ENCODE measurements around the gene PKM.

Gene PKM

GRCh38 chr15:72220687-72221086, 10.3 kb downstream of the PKM start:
- no peak overlapping the region for H3K9ac ChIP-seq (ENCODE audit: low read length)
- H3K4me3 ChIP-seq (ENCODE audit: low read depth, low read length), result no peak overlapping the region
- peaks cover 5% of the 10 kb centered on the region; the same call in 1 of the 2 replicates for H3K4me1 ChIP-seq (ENCODE audit: control insufficient read depth, insufficient read depth, low read length)
- H3K36me3 ChIP-seq (ENCODE audit: control insufficient read depth, insufficient read depth, low read length), result peaks cover 87% of the 10 kb centered on the region
- H3K27me3 ChIP-seq (ENCODE audit: control insufficient read depth, insufficient read depth, low read length), result no peaks in the 10 kb centered on the region
- no peaks in the 10 kb centered on the region for H3K9me3 ChIP-seq (ENCODE audit: control insufficient read depth, insufficient read depth, low read depth, low read length)
- no peak overlapping the region for H3K27ac ChIP-seq (ENCODE audit: low read depth, low read length)

GRCh38 chr15:72217216-72217615, 13.8 kb downstream of the PKM start:
- H3K4me3 ChIP-seq (ENCODE audit: low read depth, low read length), result no peak overlapping the region
- no peaks in the 10 kb centered on the region for H3K9me3 ChIP-seq (ENCODE audit: control insufficient read depth, insufficient read depth, low read depth, low read length)
- H3K36me3 ChIP-seq (ENCODE audit: control insufficient read depth, insufficient read depth, low read length), result peaks cover 94% of the 10 kb centered on the region
- peaks cover 5% of the 10 kb centered on the region; the same call in 1 of the 2 replicates for H3K4me1 ChIP-seq (ENCODE audit: control insufficient read depth, insufficient read depth, low read length)
- no peak overlapping the region for H3K27ac ChIP-seq (ENCODE audit: low read depth, low read length)
- H3K9ac ChIP-seq (ENCODE audit: low read length), result no peak overlapping the region
- H3K27me3 ChIP-seq (ENCODE audit: control insufficient read depth, insufficient read depth, low read length), result no peaks in the 10 kb centered on the region

GRCh38 chr15:72216079-72216478, 14.9 kb downstream of the PKM start:
- Histone ChIP-seq H3K4me3 (ENCODE audit: low read depth, low read length) (no peak overlapping the region), H3K4me1 (ENCODE audit: control insufficient read depth, insufficient read depth, low read length) (0 out of 2 replicates have a peak, but pooled peaks cover 3% of the 10 kb centered on the region), H3K36me3 (ENCODE audit: control insufficient read depth, insufficient read depth, low read length) (peaks cover 98% of the 10 kb centered on the region), H3K27me3 (ENCODE audit: control insufficient read depth, insufficient read depth, low read length) (no peaks in the 10 kb centered on the region), H3K27ac (ENCODE audit: low read depth, low read length) (no peak overlapping the region), H3K9ac (ENCODE audit: low read length) (no peak overlapping the region), H3K9me3 (ENCODE audit: control insufficient read depth, insufficient read depth, low read depth, low read length) (no peaks in the 10 kb centered on the region)

GRCh38 chr15:72207558-72208085, 23.4 kb downstream of the PKM start:
- H3K9ac ChIP-seq (ENCODE audit: low read length), result no peak overlapping the region
- H3K27me3 ChIP-seq (ENCODE audit: control insufficient read depth, insufficient read depth, low read length), result no peaks in the 10 kb centered on the region
- H3K4me1 ChIP-seq (ENCODE audit: control insufficient read depth, insufficient read depth, low read length), result no peaks in the 10 kb centered on the region
- H3K36me3 ChIP-seq (ENCODE audit: control insufficient read depth, insufficient read depth, low read length), result peaks cover 99% of the 10 kb centered on the region
- no peak overlapping the region for H3K27ac ChIP-seq (ENCODE audit: low read depth, low read length)
- no peak overlapping the region for H3K4me3 ChIP-seq (ENCODE audit: low read depth, low read length)
- no peaks in the 10 kb centered on the region for H3K9me3 ChIP-seq (ENCODE audit: control insufficient read depth, insufficient read depth, low read depth, low read length)

GRCh38 chr15:72206677-72207000, 24.4 kb downstream of the PKM start:
- no peak overlapping the region for H3K9ac ChIP-seq (ENCODE audit: low read length)
- no peak overlapping the region for H3K4me3 ChIP-seq (ENCODE audit: low read depth, low read length)
- H3K27ac ChIP-seq (ENCODE audit: low read depth, low read length), result no peak overlapping the region
- H3K9me3 ChIP-seq (ENCODE audit: control insufficient read depth, insufficient read depth, low read depth, low read length), result no peaks in the 10 kb centered on the region
- H3K27me3 ChIP-seq (ENCODE audit: control insufficient read depth, insufficient read depth, low read length), result no peaks in the 10 kb centered on the region
- no peaks in the 10 kb centered on the region for H3K4me1 ChIP-seq (ENCODE audit: control insufficient read depth, insufficient read depth, low read length)
- peaks cover 99% of the 10 kb centered on the region for H3K36me3 ChIP-seq (ENCODE audit: control insufficient read depth, insufficient read depth, low read length)

GRCh38 chr15:72205896-72206676, 24.9 kb downstream of the PKM start:
- Histone ChIP-seq H3K9me3 (ENCODE audit: control insufficient read depth, insufficient read depth, low read depth, low read length) (no peaks in the 10 kb centered on the region), H3K27me3 (ENCODE audit: control insufficient read depth, insufficient read depth, low read length) (no peaks in the 10 kb centered on the region), H3K9ac (ENCODE audit: low read length) (no peak overlapping the region), H3K4me1 (ENCODE audit: control insufficient read depth, insufficient read depth, low read length) (no peaks in the 10 kb centered on the region), H3K27ac (ENCODE audit: low read depth, low read length) (no peak overlapping the region), H3K4me3 (ENCODE audit: low read depth, low read length) (no peak overlapping the region), H3K36me3 (ENCODE audit: control insufficient read depth, insufficient read depth, low read length) (peaks cover 99% of the 10 kb centered on the region)

GRCh38 chr15:72205273-72205672, 25.7 kb downstream of the PKM start:
- Histone ChIP-seq H3K27ac (ENCODE audit: low read depth, low read length) (no peak overlapping the region), H3K4me3 (ENCODE audit: low read depth, low read length) (no peak overlapping the region), H3K27me3 (ENCODE audit: control insufficient read depth, insufficient read depth, low read length) (no peaks in the 10 kb centered on the region), H3K36me3 (ENCODE audit: control insufficient read depth, insufficient read depth, low read length) (peaks cover 99% of the 10 kb centered on the region), H3K9me3 (ENCODE audit: control insufficient read depth, insufficient read depth, low read depth, low read length) (no peaks in the 10 kb centered on the region), H3K9ac (ENCODE audit: low read length) (no peak overlapping the region), H3K4me1 (ENCODE audit: control insufficient read depth, insufficient read depth, low read length) (no peaks in the 10 kb centered on the region)

GRCh38 chr15:72203507-72203837, 27.5 kb downstream of the PKM start:
- Histone ChIP-seq H3K36me3 (ENCODE audit: control insufficient read depth, insufficient read depth, low read length) (peaks cover 100% of the 10 kb centered on the region), H3K4me3 (ENCODE audit: low read depth, low read length) (no peak overlapping the region), H3K4me1 (ENCODE audit: control insufficient read depth, insufficient read depth, low read length) (no peaks in the 10 kb centered on the region), H3K9me3 (ENCODE audit: control insufficient read depth, insufficient read depth, low read depth, low read length) (no peaks in the 10 kb centered on the region), H3K9ac (ENCODE audit: low read length) (no peak overlapping the region), H3K27ac (ENCODE audit: low read depth, low read length) (no peak overlapping the region), H3K27me3 (ENCODE audit: control insufficient read depth, insufficient read depth, low read length) (no peaks in the 10 kb centered on the region)

- Histone ChIP-seq H3K27ac (ENCODE audit: low read depth, low read length) (no peak overlapping the region), H3K36me3 (ENCODE audit: control insufficient read depth, insufficient read depth, low read length) (peaks cover 95% of the 10 kb centered on the region), H3K27me3 (ENCODE audit: control insufficient read depth, insufficient read depth, low read length) (no peaks in the 10 kb centered on the region), H3K9me3 (ENCODE audit: control insufficient read depth, insufficient read depth, low read depth, low read length) (no peaks in the 10 kb centered on the region), H3K4me1 (ENCODE audit: control insufficient read depth, insufficient read depth, low read length) (no peaks in the 10 kb centered on the region), H3K9ac (ENCODE audit: low read length) (no peak overlapping the region), H3K4me3 (ENCODE audit: low read depth, low read length) (no peak overlapping the region)
Measured at GRCh38 chr15:72202801-72203506, 28.0 kb downstream of the PKM start.

GRCh38 chr15:72202302-72202701, 28.7 kb downstream of the PKM start:
- Histone ChIP-seq H3K27ac (ENCODE audit: low read depth, low read length) (no peak overlapping the region), H3K9ac (ENCODE audit: low read length) (no peak overlapping the region)

GRCh38 chr15:72201391-72201921, 29.5 kb downstream of the PKM start:
- no peak overlapping the region for H3K9ac ChIP-seq (ENCODE audit: low read length)
- no peak overlapping the region for H3K27ac ChIP-seq (ENCODE audit: low read depth, low read length)
- no peaks in the 10 kb centered on the region for H3K9me3 ChIP-seq (ENCODE audit: control insufficient read depth, insufficient read depth, low read depth, low read length)
- H3K4me3 ChIP-seq (ENCODE audit: low read depth, low read length), result no peak overlapping the region
- H3K36me3 ChIP-seq (ENCODE audit: control insufficient read depth, insufficient read depth, low read length), result peaks cover 80% of the 10 kb centered on the region
- no peaks in the 10 kb centered on the region for H3K4me1 ChIP-seq (ENCODE audit: control insufficient read depth, insufficient read depth, low read length)
- H3K27me3 ChIP-seq (ENCODE audit: control insufficient read depth, insufficient read depth, low read length), result peaks cover 10% of the 10 kb centered on the region

More at GRCh38 chr15:72202302-72202701, 28.7 kb downstream of the PKM start:
- Histone ChIP-seq H3K36me3 (ENCODE audit: control insufficient read depth, insufficient read depth, low read length) (peaks cover 89% of the 10 kb centered on the region), H3K9me3 (ENCODE audit: control insufficient read depth, insufficient read depth, low read depth, low read length) (no peaks in the 10 kb centered on the region), H3K27me3 (ENCODE audit: control insufficient read depth, insufficient read depth, low read length) (peaks cover 2% of the 10 kb centered on the region), H3K4me3 (ENCODE audit: low read depth, low read length) (no peak overlapping the region), H3K4me1 (ENCODE audit: control insufficient read depth, insufficient read depth, low read length) (no peaks in the 10 kb centered on the region)

All from HUES6 (cell line).